Mucosa of descending colon (tissue), 3 donors: ENCODE data around the gene SCNN1B. TPM values are rescaled to one million over a fixed set of nuclear protein-coding genes. Genes with fewer than 3 reads are reported as not detected.

ENCODE experiments used
- ATAC-seq: fragments of 200-7000 bp; cut with Tn5 transposase; one replicate; pipeline ENCODE4 v1.9.1; 2020; ENCODE audit warnings: mild to moderate bottlenecking, moderate library complexity
- DNase-seq, 3 donors: peaks; one replicate each; pipeline ENCODE4 v3.0.0-alpha.2; 2020
- H3K36me3 ChIP-seq: fragments of 200-600 bp; one replicate; pipeline ENCODE4 v1.8.0; 2021; ENCODE audit warnings: low read depth, mild to moderate bottlenecking
- H3K4me1 ChIP-seq: fragments of 200-600 bp; one replicate; pipeline ENCODE4 v1.8.0; 2021; ENCODE audit warnings: low read depth, mild to moderate bottlenecking
- H3K4me3 ChIP-seq: fragments of 200-600 bp; one replicate; pipeline ENCODE4 v1.8.0; 2021; ENCODE audit warnings: mild to moderate bottlenecking
- H3K9me3 ChIP-seq: fragments of 200-600 bp; one replicate; pipeline ENCODE4 v1.8.0; 2021; ENCODE audit warnings: mild to moderate bottlenecking
- CTCF ChIP-seq: fragments of 200-600 bp; IDR thresholded peaks from one replicate; pipeline ENCODE4 v1.8.0; 2022; ENCODE audit warnings: antibody characterized with exemption, mild to moderate bottlenecking
- intact Hi-C, 2 donors: fragments of 100-400 bp; cut with DNase I in 1 of 2; cut with micrococcal nuclease in 1 of 2; formaldehyde crosslinking; loops; one replicate each; pipeline versions ENCODE4 v1.11.0 to v1.11.1; 2022; cut with DNase I, micrococcal nuclease
- total RNA-seq, 3 donors: library from RNA; stranded (reverse); fragmentation: NEBNext Ultra II Directional in 2 of 3; extraction: Animal tissue kit (Norgen Biotek cat#: 25700) in 2 of 3; gene quantifications; one replicate each; pipeline versions ENCODE4 v1.2.1 to v1.2.4, GENCODE V29; 2021 to 2023
- donor health status: DM: no; HTN: no; CAD: no; lungs with moderate emphysema.
- donor health status: DM: no; HTN: no; CAD: no.
- donor health status: DM: no; HTN: yes; CAD: no.

The SCNN1B gene
- total RNA-seq, 3 donors from 2014 or later = 164 to 452 (median 204) TPM

- DNase-seq (peak in 2 of 3 donors; percentile 55 to 61), ATAC-seq (peak; percentile 40)
- TF ChIP-seq CTCF = no peak
- H3K9me3 ChIP-seq = no peaks in the 10 kb centered on the region
- intact Hi-C loops = no loop called here
- no peak overlapping the region for H3K4me3 ChIP-seq
- no peaks in the 10 kb centered on the region for H3K36me3 ChIP-seq
- H3K4me1 ChIP-seq = peaks cover 24% of the 10 kb centered on the region
Measured at GRCh38 chr16:23318639-23319038, 16.5 kb downstream of the SCNN1B start.

- intact Hi-C loops = no loop called here
- Histone ChIP-seq H3K4me1 (peaks cover 36% of the 10 kb centered on the region), H3K9me3 (no peaks in the 10 kb centered on the region), H3K36me3 (no peaks in the 10 kb centered on the region), H3K4me3 (no peak overlapping the region)
- TF ChIP-seq CTCF = no peak
- DNase-seq (peak in 1 of 3 donors; percentile 18), ATAC-seq (no peak)
Measured at GRCh38 chr16:23319861-23320615, 17.9 kb downstream of the SCNN1B start.

DNA sequence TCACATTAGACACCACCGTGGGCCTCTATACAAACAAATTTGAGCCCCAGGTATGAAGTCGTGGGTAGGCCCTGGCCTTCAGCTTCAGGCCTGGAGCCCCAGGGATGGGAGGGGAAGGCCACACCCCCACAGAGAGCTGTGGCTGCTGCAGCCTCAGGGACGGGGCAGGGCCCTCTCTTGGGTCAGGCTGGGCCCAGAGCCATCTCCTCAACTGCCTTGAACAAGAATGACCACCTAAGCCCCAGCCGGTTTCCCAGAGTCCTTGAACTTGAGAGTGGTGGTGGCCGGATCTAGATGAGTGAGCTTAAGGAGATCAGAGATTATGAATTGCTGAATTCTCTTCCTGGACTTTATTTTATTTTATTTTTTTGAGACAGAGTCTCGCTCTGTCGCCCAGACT is 18.6 kb downstream of the SCNN1B start:
- intact Hi-C loops = no loop called here
- Histone ChIP-seq H3K4me1 (peaks cover 42% of the 10 kb centered on the region), H3K9me3 (no peaks in the 10 kb centered on the region), H3K36me3 (no peaks in the 10 kb centered on the region), H3K4me3 (no peak overlapping the region)
- ATAC-seq (no peak), DNase-seq (peak; percentile 39 to 58 (median 50))
- TF ChIP-seq CTCF = no peak

DNA sequence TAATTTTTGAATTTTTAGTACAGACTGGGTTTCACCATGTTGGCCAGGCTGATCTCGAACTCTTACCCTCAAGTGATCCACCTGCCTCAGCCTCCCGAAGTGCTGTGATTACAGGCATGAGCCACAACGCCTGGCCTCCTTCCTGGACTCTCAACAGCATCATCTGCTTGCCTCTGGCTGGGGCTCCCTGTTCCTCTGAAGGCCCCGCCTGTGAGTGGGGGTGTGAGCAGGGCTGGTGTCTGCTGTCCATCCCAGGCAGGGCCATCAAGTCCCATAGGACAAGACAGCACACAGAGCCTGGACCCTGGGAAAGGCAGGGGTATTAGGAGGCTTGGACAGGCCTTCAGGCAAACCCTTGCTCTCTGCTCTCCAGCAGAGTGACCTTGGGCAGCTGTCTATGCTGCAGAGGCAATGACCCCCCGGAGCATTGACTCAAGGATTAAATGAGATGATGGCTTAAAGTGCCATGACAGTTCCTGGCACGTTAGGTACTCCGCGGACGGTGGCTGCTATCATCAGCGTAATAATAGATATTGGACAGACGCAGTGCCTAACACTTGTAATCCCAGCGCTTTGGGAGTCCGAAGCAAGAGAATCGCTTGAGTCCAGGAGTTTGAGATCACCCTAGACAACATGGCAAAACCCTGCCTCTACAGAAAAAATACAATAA is 19.2 kb downstream of the SCNN1B start:
- no peak for ATAC-seq
- Histone ChIP-seq H3K4me1 (peaks cover 46% of the 10 kb centered on the region), H3K9me3 (no peaks in the 10 kb centered on the region), H3K4me3 (no peak overlapping the region), H3K36me3 (no peaks in the 10 kb centered on the region)
- no peak for TF ChIP-seq CTCF
- intact Hi-C loops = no loop called here
- peak in 1 of 3 donors; percentile 33 for DNase-seq

DNA sequence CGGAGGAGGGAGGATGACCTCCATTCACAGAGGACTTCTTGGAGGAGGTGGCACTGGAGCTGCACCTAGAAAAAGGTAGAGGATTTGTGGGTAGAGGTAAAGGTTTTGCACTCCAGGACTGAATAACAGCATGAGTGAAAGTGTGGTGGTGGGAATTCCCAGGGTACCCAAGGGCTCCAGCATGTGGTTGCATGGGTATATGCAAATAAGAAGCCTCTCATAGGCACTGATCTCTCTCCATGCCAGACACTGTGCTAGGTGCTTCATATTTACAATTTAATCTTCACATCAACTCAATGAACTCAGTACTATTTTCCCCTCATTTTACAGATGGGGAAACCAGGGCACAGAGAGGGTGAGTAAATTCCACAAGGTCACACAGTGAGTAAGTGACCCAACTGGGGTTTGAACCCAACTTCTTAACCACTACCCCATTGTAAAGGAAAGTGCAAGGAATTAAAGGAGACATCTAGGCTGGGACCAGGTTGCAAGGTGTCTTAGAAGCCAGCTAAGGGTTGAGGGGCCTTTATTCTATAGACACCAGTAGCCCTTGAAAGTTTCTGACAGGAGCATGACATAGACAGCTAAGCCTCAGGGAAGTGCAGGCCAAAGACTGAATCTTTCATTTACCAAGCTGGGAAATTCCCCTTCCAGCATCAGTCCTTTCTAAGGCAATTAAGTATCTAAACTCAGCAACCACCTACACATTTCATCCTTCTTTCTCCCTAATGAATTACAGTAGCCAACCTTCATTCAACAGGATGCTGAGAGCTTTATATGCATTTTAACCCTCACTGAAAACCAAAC is 21.3 kb downstream of the SCNN1B start:
- no peaks in the 10 kb centered on the region for H3K36me3 ChIP-seq
- intact Hi-C loops = no loop called here
- TF ChIP-seq CTCF = no peak
- H3K4me1 ChIP-seq = peaks cover 38% of the 10 kb centered on the region
- ATAC-seq (no peak), DNase-seq (no peak)
- no peak overlapping the region for H3K4me3 ChIP-seq
- no peaks in the 10 kb centered on the region for H3K9me3 ChIP-seq
